Bronchial epithelial cell (primary cell): ENCODE results near the gene PHF21B. TPM values are rescaled to one million over a fixed set of nuclear protein-coding genes. Genes with fewer than 3 reads are reported as not detected.

ENCODE experiments used
- DNase-seq: peaks from one replicate; pipeline ENCODE4 v3.0.0-alpha.2; 2010; ENCODE audit warnings: low read depth
- FAIRE-seq: peaks from 2 replicates; lab custom pipeline; 2011; peaks lifted over from hg19 to GRCh38; lab: Jason Lieb, UNC
- H3K27me3 ChIP-seq: 2 replicates; pipeline ENCODE4 v1.5.1; 2011; ENCODE audit warnings: low read length; ENCODE audit not compliant: control insufficient read depth, insufficient read depth
- H3K36me3 ChIP-seq: 2 replicates; pipeline ENCODE4 v1.5.1; 2011; ENCODE audit warnings: low read length; ENCODE audit not compliant: control insufficient read depth, insufficient read depth
- H3K4me3 ChIP-seq: 2 replicates; pipeline ENCODE4 v1.5.1; 2011; ENCODE audit warnings: mild to moderate bottlenecking, low read depth, low read length, control low read depth
- total RNA-seq: library from RNA; depleted of rRNA; stranded (reverse); fragments of >200 nt; gene quantifications from 2 replicates; pipeline ENCODE4 v1.2.1, GENCODE V29; 2014
- TF ChIP-seq, protein P1 (sequence below): IDR thresholded peaks from 2 replicates; pipeline ENCODE4 v1.5.1; 2011; ENCODE audit warnings: mild to moderate bottlenecking, moderate library complexity, low read length, control low read depth, inconsistent platforms; ENCODE audit not compliant: insufficient read depth, severe bottlenecking

Gene PHF21B
- total RNA-seq, 1 donor from 2014 or later, result not detected

DNA sequence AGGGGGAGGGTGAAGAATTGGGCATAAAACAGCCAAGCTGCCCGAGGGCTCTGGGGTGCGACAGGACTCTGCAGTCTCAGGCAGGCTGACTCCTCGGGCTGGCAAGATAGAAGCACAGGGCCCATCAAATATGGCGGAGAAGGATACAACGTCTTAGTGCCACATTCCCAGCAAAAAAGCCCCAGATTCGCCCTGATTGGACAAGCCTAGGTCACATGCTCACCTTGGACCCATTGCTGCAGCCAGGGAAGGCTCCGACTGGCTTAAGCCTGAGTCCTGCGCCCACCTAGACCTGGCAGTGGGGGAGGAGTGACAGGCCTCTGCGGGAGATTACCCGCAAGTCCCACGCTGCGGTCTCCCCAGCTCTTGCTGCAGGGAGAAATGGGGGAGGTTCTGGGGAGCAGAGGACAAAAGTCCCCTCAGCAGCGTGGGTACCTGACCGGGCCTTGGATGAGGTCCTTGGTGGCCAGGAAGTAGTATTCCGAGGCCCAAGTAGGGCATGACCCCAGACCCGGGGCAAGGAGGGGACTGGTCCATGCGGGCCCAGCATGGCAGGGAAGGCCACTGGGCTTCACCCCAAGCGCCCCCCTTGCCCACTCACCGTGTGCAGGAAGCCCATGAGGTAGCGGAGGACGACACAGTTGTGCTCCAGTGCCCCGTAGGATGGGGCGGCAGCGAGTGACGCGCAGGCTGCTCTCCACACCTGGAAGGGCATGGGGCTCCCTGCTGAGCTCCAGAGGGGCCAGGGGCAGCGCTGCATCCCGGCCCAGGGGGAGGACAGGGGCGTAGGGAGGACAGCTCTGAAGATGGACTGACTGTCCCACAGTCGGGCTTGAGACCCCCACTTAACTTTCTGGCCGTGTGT, 144.4 kb downstream of the PHF21B start:
- FAIRE-seq (no peak), DNase-seq (no peak)
- TF ChIP-seq, protein P1, sequence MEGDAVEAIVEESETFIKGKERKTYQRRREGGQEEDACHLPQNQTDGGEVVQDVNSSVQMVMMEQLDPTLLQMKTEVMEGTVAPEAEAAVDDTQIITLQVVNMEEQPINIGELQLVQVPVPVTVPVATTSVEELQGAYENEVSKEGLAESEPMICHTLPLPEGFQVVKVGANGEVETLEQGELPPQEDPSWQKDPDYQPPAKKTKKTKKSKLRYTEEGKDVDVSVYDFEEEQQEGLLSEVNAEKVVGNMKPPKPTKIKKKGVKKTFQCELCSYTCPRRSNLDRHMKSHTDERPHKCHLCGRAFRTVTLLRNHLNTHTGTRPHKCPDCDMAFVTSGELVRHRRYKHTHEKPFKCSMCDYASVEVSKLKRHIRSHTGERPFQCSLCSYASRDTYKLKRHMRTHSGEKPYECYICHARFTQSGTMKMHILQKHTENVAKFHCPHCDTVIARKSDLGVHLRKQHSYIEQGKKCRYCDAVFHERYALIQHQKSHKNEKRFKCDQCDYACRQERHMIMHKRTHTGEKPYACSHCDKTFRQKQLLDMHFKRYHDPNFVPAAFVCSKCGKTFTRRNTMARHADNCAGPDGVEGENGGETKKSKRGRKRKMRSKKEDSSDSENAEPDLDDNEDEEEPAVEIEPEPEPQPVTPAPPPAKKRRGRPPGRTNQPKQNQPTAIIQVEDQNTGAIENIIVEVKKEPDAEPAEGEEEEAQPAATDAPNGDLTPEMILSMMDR, result no peak
- Histone ChIP-seq H3K27me3 (no peaks in the 10 kb centered on the region), H3K4me3 (no peak overlapping the region), H3K36me3 (peaks cover 1% of the 10 kb centered on the region)

DNA sequence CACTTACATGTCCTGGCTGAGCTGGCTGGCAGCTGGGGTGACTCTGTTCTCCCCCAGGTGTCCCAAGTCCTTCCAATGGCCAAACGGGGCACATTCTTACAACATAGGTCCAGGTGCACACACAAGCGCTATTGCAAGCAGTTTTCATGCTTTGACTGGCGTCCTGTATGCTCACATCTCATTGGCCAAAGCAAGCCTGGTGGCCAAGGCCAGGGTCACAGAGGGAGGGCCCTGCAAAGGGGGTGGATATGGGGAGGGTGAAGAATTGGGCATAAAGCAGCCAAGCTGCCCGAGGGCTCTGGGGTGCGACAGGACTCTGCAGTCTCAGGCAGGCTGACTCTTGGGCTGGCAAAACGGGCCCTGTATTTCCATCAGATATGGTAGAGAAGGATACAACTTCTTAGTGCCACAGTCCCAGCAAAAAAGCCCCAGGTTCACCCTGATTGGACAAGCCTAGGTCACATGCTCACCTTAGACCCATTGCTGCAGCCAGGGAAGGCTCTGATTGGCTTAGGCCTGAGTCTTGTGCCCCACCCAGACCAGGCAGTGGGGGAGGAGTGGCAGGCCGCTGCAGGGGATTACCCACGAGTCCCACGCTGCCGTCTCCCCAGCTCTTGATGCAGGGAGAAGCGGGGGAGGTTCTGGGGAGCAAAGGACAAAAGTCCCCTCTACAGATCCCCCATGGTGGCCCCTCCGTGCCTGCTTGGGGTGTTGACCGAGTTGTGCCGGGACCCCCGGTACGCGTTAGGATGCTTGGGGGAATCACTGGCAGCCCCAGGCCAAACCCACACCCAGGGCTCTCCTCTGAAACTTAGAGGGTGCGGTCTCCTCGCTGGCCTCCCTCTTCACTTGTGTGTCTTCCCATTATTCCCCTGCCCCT, 146.6 kb downstream of the PHF21B start:
- TF ChIP-seq, protein P1, result no peak
- Histone ChIP-seq H3K36me3 (peaks cover 3% of the 10 kb centered on the region), H3K4me3 (no peak overlapping the region), H3K27me3 (no peaks in the 10 kb centered on the region)
- FAIRE-seq (no peak), DNase-seq (no peak)

DNA sequence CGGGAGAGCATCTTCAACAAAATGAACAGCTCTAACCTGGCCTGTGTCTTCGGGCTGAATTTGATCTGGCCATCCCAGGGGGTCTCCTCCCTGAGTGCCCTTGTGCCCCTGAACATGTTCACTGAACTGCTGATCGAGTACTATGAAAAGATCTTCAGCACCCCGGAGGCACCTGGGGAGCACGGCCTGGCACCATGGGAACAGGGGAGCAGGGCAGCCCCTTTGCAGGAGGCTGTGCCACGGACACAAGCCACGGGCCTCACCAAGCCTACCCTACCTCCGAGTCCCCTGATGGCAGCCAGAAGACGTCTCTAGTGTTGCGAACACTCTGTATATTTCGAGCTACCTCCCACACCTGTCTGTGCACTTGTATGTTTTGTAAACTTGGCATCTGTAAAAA, 147.5 kb downstream of the PHF21B start:
- no peak for FAIRE-seq
- TF ChIP-seq, protein P1, result no peak
- no peak overlapping the region for H3K4me3 ChIP-seq
- peaks cover 3% of the 10 kb centered on the region for H3K36me3 ChIP-seq
- no peaks in the 10 kb centered on the region for H3K27me3 ChIP-seq
- DNase-seq, result no peak

DNA sequence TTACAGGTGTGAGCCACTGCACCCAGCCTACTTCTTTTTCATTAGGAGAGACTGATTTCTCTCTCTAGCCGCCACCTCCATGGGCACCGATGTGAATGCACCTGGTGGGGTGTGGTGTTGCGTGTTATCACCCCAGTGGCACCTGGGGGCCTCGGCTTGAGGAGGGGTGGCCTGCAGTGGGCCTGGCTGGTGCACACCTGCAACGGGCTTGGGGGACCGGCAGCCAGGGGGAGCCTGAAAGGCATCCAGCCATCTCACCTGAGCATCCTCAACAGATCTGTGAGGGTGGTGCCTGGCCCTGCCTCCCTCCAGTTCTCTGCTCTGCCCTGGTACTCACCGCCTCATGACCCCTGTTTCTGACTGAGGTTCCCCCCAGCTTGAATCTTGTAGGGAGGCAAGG, 148.6 kb downstream of the PHF21B start:
- no peak overlapping the region for H3K4me3 ChIP-seq
- TF ChIP-seq, protein P1, result no peak
- no peaks in the 10 kb centered on the region for H3K27me3 ChIP-seq
- no peak for DNase-seq
- H3K36me3 ChIP-seq, result peaks cover 3% of the 10 kb centered on the region
- FAIRE-seq, result no peak

DNA sequence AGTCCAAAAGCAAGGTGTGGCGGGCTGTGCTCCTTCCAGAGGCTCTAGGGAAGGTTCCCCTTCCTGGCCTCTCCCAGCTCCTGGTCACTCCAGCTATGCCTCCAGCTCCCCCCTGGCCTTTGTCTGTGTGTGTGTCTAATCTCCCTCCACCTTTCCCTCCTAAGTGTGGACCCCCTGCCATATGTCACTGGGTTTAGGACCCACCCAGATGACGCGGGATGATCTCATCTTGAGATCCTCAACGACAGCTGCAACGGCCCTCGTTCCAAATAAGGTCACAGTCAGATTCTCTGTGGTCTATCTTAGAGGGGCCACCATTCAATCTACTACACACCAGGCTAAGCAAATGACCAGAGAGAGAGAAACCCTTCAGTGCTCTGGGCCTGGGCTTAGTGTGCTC, 149.5 kb downstream of the PHF21B start:
- no peak overlapping the region for H3K4me3 ChIP-seq
- FAIRE-seq (no peak), DNase-seq (no peak)
- TF ChIP-seq, protein P1, result no peak
- H3K27me3 ChIP-seq, result no peaks in the 10 kb centered on the region
- H3K36me3 ChIP-seq, result peaks cover 3% of the 10 kb centered on the region
